HepG2 (cell line): ENCODE measurements around the gene PLK3. TPM values are rescaled to one million over a fixed set of nuclear protein-coding genes. Genes with fewer than 3 reads are reported as not detected.
A peak's percentile ranks its signal among the peaks of the same experiment; 100 is the strongest.

Source experiments
- CEBPG ChIP-seq: IDR thresholded peaks from 2 replicates; pipeline ENCODE4 v1.6.1; 2016
- ERF ChIP-seq: IDR thresholded peaks from 2 replicates; pipeline ENCODE4 v1.6.1; 2018; ENCODE audit warnings: missing biosample characterization, missing genetic modification reagents
- KDM3A ChIP-seq: IDR thresholded peaks from 2 replicates; pipeline ENCODE4 v1.6.1; 2018; ENCODE audit warnings: low read depth, missing compliant biosample characterization
- LCORL ChIP-seq, 2 experiments: fragments of 450-650 bp in 1 of 2; sonication (generic) in 1 of 2; formaldehyde crosslinking in 1 of 2; IDR thresholded peaks; 2 replicates each; pipeline versions ENCODE4 v1.5.0 to v1.6.1; 2017 to 2020; ENCODE audit warnings: antibody characterized with exemption in 1 of 2, missing genetic modification reagents in 1 of 2
- PHF8 ChIP-seq: sonication (generic); formaldehyde crosslinking; IDR thresholded peaks from 2 replicates; pipeline ENCODE4 v1.5.0; 2020; ENCODE audit warnings: missing genetic modification reagents
- RXRB ChIP-seq: IDR thresholded peaks from 2 replicates; pipeline ENCODE4 v1.6.1; 2016; ENCODE audit warnings: borderline replicate concordance, missing genetic modification reagents, missing compliant biosample characterization
- TAF1 ChIP-seq: sonication (generic); formaldehyde crosslinking; IDR thresholded peaks from 2 replicates; pipeline ENCODE4 v1.4.0; 2020; ENCODE audit warnings: missing genetic modification reagents
- TBX3 ChIP-seq: fragments of 450-650 bp; IDR thresholded peaks from 2 replicates; pipeline ENCODE4 v1.6.1; 2017; ENCODE audit warnings: antibody characterized with exemption, mild to moderate bottlenecking, inconsistent platforms, borderline replicate concordance
- U2AF2 ChIP-seq: fragments of 200-400 bp; formaldehyde crosslinking; IDR thresholded peaks from 2 replicates; pipeline ENCODE4 v1.6.1; 2017; ENCODE audit warnings: low read depth, mild to moderate bottlenecking, low read length
- ZNF224 ChIP-seq: sonication (generic); formaldehyde crosslinking; IDR thresholded peaks from 2 replicates; pipeline ENCODE4 v1.5.0; 2020; ENCODE audit warnings: mild to moderate bottlenecking, missing genetic modification reagents
- ZNF281 ChIP-seq: sonication (generic); formaldehyde crosslinking; IDR thresholded peaks from 2 replicates; pipeline ENCODE4 v1.4.0; 2020; ENCODE audit warnings: missing genetic modification reagents, borderline replicate concordance
- ZNF563 ChIP-seq: sonication (generic); formaldehyde crosslinking; IDR thresholded peaks from 2 replicates; pipeline ENCODE4 v1.8.0; 2022; ENCODE audit warnings: mild to moderate bottlenecking, moderate library complexity, missing genetic modification reagents
- polyA plus RNA-seq, 8 experiments: library from polyadenylated mRNA; depleted of rRNA in 3 of 8; stranded (reverse) in 7 of 8; unstranded in 1 of 8; fragments of >200 nt; fragmentation: Illumina TruSeq in 4 of 8; extraction: Trizol in 4 of 8; gene quantifications; 2 replicates each; pipeline versions ENCODE4 v1.2.1 to v1.2.3, GENCODE V29; 2011 to 2016; ENCODE audit warnings: low read depth in 4 of 8, missing spikeins in 1 of 8, mixed read lengths in 1 of 8; ENCODE audit not compliant: insufficient read depth in 1 of 8
- total RNA-seq, 5 experiments: library from RNA; depleted of rRNA; stranded (reverse); fragments of >200 nt; fragmentation: Illumina TruSeq; extraction: Trizol; gene quantifications; 2 replicates each; pipeline ENCODE4 v1.2.3, GENCODE V29; 2016; ENCODE audit warnings: low read depth in 1 of 5
- TF ChIP-seq, protein P1 (sequence below): sonication (generic); formaldehyde crosslinking; IDR thresholded peaks from 2 replicates; pipeline ENCODE4 v1.5.0; 2020; ENCODE audit warnings: mild to moderate bottlenecking, missing genetic modification reagents, borderline replicate concordance
- TF ChIP-seq, protein P2 (sequence below): sonication (generic); formaldehyde crosslinking; conservative IDR thresholded peaks from 2 replicates; pipeline ENCODE4 v1.8.0; 2022; ENCODE audit warnings: low read depth, missing genetic modification reagents
- TF ChIP-seq, protein P3 (sequence below): sonication (generic); formaldehyde crosslinking; IDR thresholded peaks from 2 replicates; pipeline ENCODE4 v1.4.0; 2020; ENCODE audit warnings: low read depth, mild to moderate bottlenecking, missing genetic modification reagents
- TF ChIP-seq, protein P4 (sequence below): sonication (generic); formaldehyde crosslinking; IDR thresholded peaks from 2 replicates; pipeline ENCODE4 v1.4.0; 2020; ENCODE audit warnings: mild to moderate bottlenecking, missing genetic modification reagents

Gene PLK3
- total and polyA plus RNA-seq, 2 of the 13 experiments (the other 11 are each of a cell fraction or from before 2014, with no cell fraction given), result 9.8 to 16.9 TPM

DNA sequence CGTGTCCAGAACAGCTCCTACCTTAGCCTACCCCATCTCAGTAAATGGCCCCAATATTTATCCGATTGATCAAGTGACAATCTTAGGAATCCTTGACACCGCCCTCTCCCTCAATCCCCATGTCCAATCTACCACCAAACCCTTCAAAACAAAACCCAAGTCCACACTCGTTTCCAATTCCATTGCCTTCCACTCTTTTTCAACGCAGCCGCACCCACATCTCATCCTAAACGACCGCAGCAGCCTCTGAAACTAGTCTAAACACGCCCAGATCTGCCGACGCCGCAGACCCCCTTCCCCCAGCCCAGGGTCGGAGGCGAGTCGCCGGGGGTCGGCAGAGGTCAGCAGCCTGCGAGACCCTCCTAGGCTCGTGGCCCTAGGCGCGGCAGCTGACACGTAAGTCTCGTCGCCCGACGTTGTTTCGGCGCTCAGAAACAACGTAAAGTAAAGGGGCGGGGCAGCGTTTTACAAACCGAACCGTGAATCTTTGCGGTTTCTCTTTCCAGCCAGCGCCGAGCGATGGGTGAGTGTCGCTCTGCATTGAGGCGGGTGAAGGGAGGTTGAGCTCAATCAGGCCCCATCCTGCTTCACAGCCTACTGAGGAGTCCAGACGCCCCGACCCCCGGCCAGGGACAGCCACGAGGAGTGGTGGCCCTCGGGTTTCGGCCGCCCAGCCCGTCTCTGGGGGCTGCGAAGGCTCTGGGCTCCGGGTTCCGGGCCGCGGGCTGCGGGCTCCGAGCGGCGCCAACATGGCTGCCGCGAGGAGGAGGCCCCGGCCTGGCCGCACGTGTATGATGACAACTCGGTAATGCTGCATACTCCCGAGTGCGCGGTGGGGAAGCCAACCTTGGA, 24.9 kb upstream of the PLK3 start, which contains the start of gene RPS8 (continued):
- peak; percentile 66; the same call in 1 of the 2 replicates for TF ChIP-seq ZNF281 (CRISPR knock-in tag)
- TF ChIP-seq PHF8 (CRISPR knock-in tag), result peak; percentile 93
- TF ChIP-seq CEBPG, result peak; percentile 44
- no peak for TF ChIP-seq LCORL (IDR thresholded peaks at IDR 0.05)
- TF ChIP-seq LCORL (CRISPR knock-in tag; IDR thresholded peaks at IDR 0.05), result peak; percentile 61; the same call in 1 of the 2 replicates
- TF ChIP-seq TAF1 (CRISPR knock-in tag), result peak; percentile 99
- TF ChIP-seq, protein P1, sequence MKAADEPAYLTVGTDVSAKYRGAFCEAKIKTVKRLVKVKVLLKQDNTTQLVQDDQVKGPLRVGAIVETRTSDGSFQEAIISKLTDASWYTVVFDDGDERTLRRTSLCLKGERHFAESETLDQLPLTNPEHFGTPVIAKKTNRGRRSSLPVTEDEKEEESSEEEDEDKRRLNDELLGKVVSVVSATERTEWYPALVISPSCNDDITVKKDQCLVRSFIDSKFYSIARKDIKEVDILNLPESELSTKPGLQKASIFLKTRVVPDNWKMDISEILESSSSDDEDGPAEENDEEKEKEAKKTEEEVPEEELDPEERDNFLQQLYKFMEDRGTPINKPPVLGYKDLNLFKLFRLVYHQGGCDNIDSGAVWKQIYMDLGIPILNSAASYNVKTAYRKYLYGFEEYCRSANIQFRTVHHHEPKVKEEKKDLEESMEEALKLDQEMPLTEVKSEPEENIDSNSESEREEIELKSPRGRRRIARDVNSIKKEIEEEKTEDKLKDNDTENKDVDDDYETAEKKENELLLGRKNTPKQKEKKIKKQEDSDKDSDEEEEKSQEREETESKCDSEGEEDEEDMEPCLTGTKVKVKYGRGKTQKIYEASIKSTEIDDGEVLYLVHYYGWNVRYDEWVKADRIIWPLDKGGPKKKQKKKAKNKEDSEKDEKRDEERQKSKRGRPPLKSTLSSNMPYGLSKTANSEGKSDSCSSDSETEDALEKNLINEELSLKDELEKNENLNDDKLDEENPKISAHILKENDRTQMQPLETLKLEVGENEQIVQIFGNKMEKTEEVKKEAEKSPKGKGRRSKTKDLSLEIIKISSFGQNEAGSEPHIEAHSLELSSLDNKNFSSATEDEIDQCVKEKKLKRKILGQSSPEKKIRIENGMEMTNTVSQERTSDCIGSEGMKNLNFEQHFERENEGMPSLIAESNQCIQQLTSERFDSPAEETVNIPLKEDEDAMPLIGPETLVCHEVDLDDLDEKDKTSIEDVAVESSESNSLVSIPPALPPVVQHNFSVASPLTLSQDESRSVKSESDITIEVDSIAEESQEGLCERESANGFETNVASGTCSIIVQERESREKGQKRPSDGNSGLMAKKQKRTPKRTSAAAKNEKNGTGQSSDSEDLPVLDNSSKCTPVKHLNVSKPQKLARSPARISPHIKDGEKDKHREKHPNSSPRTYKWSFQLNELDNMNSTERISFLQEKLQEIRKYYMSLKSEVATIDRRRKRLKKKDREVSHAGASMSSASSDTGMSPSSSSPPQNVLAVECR, result peak; percentile 92
- no peak; the same call in 1 of the 2 replicates for TF ChIP-seq ZNF563 (CRISPR knock-in tag)
- peak; percentile 96 for TF ChIP-seq ERF (CRISPR knock-in tag)
- peak; percentile 85 for TF ChIP-seq RXRB
- TF ChIP-seq ZNF224 (CRISPR knock-in tag), result no peak
- peak; percentile 31; the same call in 1 of the 2 replicates for TF ChIP-seq TBX3
- TF ChIP-seq, protein P2, sequence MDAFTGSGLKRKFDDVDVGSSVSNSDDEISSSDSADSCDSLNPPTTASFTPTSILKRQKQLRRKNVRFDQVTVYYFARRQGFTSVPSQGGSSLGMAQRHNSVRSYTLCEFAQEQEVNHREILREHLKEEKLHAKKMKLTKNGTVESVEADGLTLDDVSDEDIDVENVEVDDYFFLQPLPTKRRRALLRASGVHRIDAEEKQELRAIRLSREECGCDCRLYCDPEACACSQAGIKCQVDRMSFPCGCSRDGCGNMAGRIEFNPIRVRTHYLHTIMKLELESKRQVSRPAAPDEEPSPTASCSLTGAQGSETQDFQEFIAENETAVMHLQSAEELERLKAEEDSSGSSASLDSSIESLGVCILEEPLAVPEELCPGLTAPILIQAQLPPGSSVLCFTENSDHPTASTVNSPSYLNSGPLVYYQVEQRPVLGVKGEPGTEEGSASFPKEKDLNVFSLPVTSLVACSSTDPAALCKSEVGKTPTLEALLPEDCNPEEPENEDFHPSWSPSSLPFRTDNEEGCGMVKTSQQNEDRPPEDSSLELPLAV (CRISPR knock-in tag), result no peak
- TF ChIP-seq, protein P3, sequence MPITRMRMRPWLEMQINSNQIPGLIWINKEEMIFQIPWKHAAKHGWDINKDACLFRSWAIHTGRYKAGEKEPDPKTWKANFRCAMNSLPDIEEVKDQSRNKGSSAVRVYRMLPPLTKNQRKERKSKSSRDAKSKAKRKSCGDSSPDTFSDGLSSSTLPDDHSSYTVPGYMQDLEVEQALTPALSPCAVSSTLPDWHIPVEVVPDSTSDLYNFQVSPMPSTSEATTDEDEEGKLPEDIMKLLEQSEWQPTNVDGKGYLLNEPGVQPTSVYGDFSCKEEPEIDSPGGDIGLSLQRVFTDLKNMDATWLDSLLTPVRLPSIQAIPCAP (CRISPR knock-in tag), result peak; percentile 88; the same call in 1 of the 2 replicates
- peak; percentile 41; the same call in 1 of the 2 replicates for TF ChIP-seq KDM3A (CRISPR knock-in tag)
- TF ChIP-seq, protein P4, sequence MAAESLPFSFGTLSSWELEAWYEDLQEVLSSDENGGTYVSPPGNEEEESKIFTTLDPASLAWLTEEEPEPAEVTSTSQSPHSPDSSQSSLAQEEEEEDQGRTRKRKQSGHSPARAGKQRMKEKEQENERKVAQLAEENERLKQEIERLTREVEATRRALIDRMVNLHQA (CRISPR knock-in tag), result no peak
- TF ChIP-seq U2AF2, result 0 out of 2 replicates have a peak, but pooled peaks have one; percentile 73
